GM23338 (cell line): ENCODE data around the gene SRGN. TPM values are rescaled to one million over a fixed set of nuclear protein-coding genes. Genes with fewer than 3 reads are reported as not detected.

ENCODE experiments used
- ATAC-seq: fragments of 200-7000 bp; cut with Tn5 transposase; 3 replicates; pipeline ENCODE4 v1.9.1; 2020
- DNase-seq: peaks from one replicate; pipeline ENCODE4 v3.0.0-alpha.2; 2015; ENCODE audit warnings: low spot score
- H2AFZ ChIP-seq: fragments of 200-600 bp; sonication (generic); 2 replicates; pipeline ENCODE4 v1.8.0; 2016; ENCODE audit warnings: antibody characterized with exemption, mild to moderate bottlenecking, moderate library complexity
- H3F3A ChIP-seq: fragments of 200-600 bp; sonication (generic); replicated peaks from 2 replicates; pipeline ENCODE4 v1.8.0; 2017; ENCODE audit warnings: antibody characterized with exemption, mixed run types, low read depth
- H3K27ac ChIP-seq: fragments of 200-600 bp; sonication (generic); 2 replicates; pipeline ENCODE4 v1.6.1; 2016; ENCODE audit warnings: low read depth
- H3K27me3 ChIP-seq: fragments of 200-600 bp; sonication (generic); 2 replicates; pipeline ENCODE4 v1.8.0; 2016; ENCODE audit warnings: mild to moderate bottlenecking, mixed run types, moderate library complexity; ENCODE audit not compliant: insufficient read depth
- H3K36me3 ChIP-seq: fragments of 200-600 bp; sonication (generic); 2 replicates; pipeline ENCODE4 v1.8.0; 2016; ENCODE audit warnings: mild to moderate bottlenecking; ENCODE audit not compliant: insufficient read depth
- H3K4me1 ChIP-seq: fragments of 200-600 bp; sonication (generic); 2 replicates; pipeline ENCODE4 v1.8.0; 2016; ENCODE audit warnings: mild to moderate bottlenecking, moderate library complexity; ENCODE audit not compliant: insufficient read depth
- H3K4me2 ChIP-seq: fragments of 200-600 bp; sonication (generic); 2 replicates; pipeline ENCODE4 v1.7.1; 2017; ENCODE audit warnings: mixed run types
- H3K4me3 ChIP-seq: fragments of 200-600 bp; sonication (generic); 2 replicates; pipeline ENCODE4 v1.6.1; 2016; ENCODE audit warnings: mixed run types
- H3K79me2 ChIP-seq: fragments of 200-600 bp; sonication (generic); replicated peaks from 2 replicates; pipeline ENCODE4 v1.8.0; 2017; ENCODE audit warnings: mild to moderate bottlenecking; ENCODE audit not compliant: insufficient read depth
- H3K9me2 ChIP-seq: fragments of 200-600 bp; sonication (generic); 2 replicates; pipeline ENCODE4 v1.8.0; 2017; ENCODE audit not compliant: insufficient read depth
- H4K20me1 ChIP-seq: fragments of 200-600 bp; sonication (generic); replicated peaks from 2 replicates; pipeline ENCODE4 v1.8.0; 2017; ENCODE audit warnings: mild to moderate bottlenecking; ENCODE audit not compliant: insufficient read depth
- H3K27ac Mint-ChIP-seq: 2 replicates; pipeline ENCODE4 v1.8.0; 2020; ENCODE audit warnings: inconsistent platforms, mild to moderate bottlenecking, moderate library complexity, mixed read lengths
- H3K27me3 Mint-ChIP-seq: 3 replicates; pipeline ENCODE4 v1.8.0; 2022; ENCODE audit warnings: low read depth, mild to moderate bottlenecking, moderate library complexity, mixed read lengths, inconsistent platforms; ENCODE audit not compliant: insufficient read depth, poor library complexity
- H3K36me3 Mint-ChIP-seq: 3 replicates; pipeline ENCODE4 v1.8.0; 2021; ENCODE audit warnings: low read depth, mild to moderate bottlenecking, inconsistent platforms, moderate library complexity, mixed read lengths
- H3K4me1 Mint-ChIP-seq: 3 replicates; pipeline ENCODE4 v1.8.0; 2020; ENCODE audit warnings: mild to moderate bottlenecking, inconsistent platforms, mixed read lengths
- H3K4me3 Mint-ChIP-seq: 3 replicates; pipeline ENCODE4 v1.8.0; 2021; ENCODE audit warnings: moderate library complexity, mild to moderate bottlenecking, inconsistent platforms, mixed read lengths
- H3K9me3 Mint-ChIP-seq: 3 replicates; pipeline ENCODE4 v1.8.0; 2020; ENCODE audit warnings: moderate library complexity, mild to moderate bottlenecking, inconsistent platforms, mixed read lengths
- EZH2 ChIP-seq: fragments of 200-600 bp; sonication (generic); IDR thresholded peaks from one replicate; pipeline ENCODE4 v1.8.0; 2017; ENCODE audit warnings: antibody characterized with exemption, mild to moderate bottlenecking, low read depth; ENCODE audit not compliant: unreplicated experiment
- POLR2AphosphoS5 ChIP-seq: IDR thresholded peaks from 2 replicates; pipeline ENCODE4 v1.6.1; 2016; ENCODE audit warnings: antibody characterized with exemption, low read depth
- STAT1 ChIP-seq: IDR thresholded peaks from one replicate; pipeline ENCODE4 v1.6.1; 2016; ENCODE audit warnings: antibody characterized with exemption; ENCODE audit not compliant: unreplicated experiment
- polyA plus RNA-seq: library from polyadenylated mRNA; unstranded; fragments of >200 nt; fragmentation: Nextera tagmentation; extraction: Ambion mirVana; gene quantifications from 2 replicates; pipeline ENCODE4 v1.2.1, GENCODE V29; 2016
- total RNA-seq: library from RNA; depleted of rRNA; stranded (reverse); fragments of >200 nt; shearing (Covaris generic); gene quantifications from 2 replicates; pipeline ENCODE4 v1.2.3, GENCODE V29; 2014
- TF ChIP-seq, protein P1 (sequence below): fragments of 250-450 bp; sonication (Bioruptor Pico); IDR thresholded peaks from 2 replicates; pipeline ENCODE4 v1.5.0; 2020; ENCODE audit warnings: mild to moderate bottlenecking, moderate library complexity
- TF ChIP-seq, protein P2 (sequence below), 2 experiments: fragments of 200-600 bp in 1 of 2; sonication (generic) in 1 of 2; conservative IDR thresholded peaks; 2 replicates each; pipeline versions ENCODE4 v1.5.1 to v1.6.1; 2016 to 2017; ENCODE audit warnings: antibody characterized with exemption in 2 of 2, low read depth in 2 of 2, mild to moderate bottlenecking in 2 of 2, moderate library complexity in 1 of 2

Gene SRGN
- total and polyA plus RNA-seq, 2 experiments from 2014 or later, result not detected

DNA sequence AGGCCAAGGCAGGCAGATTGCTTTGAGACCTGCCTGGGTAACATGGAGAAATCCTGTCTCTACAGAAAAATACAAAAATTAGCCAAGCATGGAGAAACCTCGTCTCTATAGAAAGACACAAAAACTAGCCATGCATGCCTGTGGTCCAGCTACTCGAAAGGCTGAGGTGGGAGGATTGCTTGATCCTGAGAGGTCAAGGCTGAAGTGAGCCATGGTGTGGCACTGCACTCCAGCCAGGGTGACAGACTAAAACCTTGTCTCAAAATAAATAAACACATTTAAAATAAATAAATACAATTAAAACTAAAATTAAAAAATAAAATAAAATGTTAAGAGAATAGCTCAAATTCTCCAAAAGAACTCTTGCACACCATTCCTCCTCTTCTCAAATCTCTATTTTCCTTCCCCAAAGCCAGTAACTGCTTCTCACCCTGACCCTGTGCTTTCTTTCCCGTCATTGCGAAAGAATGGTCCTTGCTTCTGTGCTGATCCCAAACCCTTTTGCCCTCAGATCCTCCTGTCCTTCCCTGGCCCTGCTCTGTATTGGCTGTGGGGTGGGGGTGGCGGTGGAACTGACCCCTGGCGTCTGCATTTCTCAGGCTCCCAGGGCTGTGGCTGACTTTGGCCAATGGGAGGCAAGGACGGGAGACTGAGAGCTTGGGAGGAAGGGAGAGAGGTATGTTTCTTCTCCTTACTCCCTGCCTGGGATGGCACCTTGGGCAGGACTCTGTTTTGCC, 12.4 kb downstream of the SRGN start (continued):
- TF ChIP-seq, protein P1, sequence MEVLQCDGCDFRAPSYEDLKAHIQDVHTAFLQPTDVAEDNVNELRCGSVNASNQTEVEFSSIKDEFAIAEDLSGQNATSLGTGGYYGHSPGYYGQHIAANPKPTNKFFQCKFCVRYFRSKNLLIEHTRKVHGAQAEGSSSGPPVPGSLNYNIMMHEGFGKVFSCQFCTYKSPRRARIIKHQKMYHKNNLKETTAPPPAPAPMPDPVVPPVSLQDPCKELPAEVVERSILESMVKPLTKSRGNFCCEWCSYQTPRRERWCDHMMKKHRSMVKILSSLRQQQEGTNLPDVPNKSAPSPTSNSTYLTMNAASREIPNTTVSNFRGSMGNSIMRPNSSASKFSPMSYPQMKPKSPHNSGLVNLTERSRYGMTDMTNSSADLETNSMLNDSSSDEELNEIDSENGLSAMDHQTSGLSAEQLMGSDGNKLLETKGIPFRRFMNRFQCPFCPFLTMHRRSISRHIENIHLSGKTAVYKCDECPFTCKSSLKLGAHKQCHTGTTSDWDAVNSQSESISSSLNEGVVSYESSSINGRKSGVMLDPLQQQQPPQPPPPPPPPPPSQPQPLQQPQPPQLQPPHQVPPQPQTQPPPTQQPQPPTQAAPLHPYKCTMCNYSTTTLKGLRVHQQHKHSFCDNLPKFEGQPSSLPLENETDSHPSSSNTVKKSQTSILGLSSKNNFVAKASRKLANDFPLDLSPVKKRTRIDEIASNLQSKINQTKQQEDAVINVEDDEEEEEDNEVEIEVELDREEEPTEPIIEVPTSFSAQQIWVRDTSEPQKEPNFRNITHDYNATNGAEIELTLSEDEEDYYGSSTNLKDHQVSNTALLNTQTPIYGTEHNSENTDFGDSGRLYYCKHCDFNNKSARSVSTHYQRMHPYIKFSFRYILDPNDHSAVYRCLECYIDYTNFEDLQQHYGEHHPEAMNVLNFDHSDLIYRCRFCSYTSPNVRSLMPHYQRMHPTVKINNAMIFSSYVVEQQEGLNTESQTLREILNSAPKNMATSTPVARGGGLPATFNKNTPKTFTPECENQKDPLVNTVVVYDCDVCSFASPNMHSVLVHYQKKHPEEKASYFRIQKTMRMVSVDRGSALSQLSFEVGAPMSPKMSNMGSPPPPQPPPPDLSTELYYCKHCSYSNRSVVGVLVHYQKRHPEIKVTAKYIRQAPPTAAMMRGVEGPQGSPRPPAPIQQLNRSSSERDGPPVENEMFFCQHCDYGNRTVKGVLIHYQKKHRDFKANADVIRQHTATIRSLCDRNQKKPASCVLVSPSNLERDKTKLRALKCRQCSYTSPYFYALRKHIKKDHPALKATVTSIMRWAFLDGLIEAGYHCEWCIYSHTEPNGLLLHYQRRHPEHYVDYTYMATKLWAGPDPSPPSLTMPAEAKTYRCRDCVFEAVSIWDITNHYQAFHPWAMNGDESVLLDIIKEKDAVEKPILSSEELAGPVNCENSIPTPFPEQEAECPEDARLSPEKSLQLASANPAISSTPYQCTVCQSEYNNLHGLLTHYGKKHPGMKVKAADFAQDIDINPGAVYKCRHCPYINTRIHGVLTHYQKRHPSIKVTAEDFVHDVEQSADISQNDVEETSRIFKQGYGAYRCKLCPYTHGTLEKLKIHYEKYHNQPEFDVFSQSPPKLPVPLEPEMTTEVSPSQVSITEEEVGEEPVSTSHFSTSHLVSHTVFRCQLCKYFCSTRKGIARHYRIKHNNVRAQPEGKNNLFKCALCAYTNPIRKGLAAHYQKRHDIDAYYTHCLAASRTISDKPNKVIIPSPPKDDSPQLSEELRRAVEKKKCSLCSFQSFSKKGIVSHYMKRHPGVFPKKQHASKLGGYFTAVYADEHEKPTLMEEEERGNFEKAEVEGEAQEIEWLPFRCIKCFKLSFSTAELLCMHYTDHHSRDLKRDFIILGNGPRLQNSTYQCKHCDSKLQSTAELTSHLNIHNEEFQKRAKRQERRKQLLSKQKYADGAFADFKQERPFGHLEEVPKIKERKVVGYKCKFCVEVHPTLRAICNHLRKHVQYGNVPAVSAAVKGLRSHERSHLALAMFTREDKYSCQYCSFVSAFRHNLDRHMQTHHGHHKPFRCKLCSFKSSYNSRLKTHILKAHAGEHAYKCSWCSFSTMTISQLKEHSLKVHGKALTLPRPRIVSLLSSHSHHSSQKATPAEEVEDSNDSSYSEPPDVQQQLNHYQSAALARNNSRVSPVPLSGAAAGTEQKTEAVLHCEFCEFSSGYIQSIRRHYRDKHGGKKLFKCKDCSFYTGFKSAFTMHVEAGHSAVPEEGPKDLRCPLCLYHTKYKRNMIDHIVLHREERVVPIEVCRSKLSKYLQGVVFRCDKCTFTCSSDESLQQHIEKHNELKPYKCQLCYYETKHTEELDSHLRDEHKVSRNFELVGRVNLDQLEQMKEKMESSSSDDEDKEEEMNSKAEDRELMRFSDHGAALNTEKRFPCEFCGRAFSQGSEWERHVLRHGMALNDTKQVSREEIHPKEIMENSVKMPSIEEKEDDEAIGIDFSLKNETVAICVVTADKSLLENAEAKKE (CRISPR knock-in tag), result no peak

DNA sequence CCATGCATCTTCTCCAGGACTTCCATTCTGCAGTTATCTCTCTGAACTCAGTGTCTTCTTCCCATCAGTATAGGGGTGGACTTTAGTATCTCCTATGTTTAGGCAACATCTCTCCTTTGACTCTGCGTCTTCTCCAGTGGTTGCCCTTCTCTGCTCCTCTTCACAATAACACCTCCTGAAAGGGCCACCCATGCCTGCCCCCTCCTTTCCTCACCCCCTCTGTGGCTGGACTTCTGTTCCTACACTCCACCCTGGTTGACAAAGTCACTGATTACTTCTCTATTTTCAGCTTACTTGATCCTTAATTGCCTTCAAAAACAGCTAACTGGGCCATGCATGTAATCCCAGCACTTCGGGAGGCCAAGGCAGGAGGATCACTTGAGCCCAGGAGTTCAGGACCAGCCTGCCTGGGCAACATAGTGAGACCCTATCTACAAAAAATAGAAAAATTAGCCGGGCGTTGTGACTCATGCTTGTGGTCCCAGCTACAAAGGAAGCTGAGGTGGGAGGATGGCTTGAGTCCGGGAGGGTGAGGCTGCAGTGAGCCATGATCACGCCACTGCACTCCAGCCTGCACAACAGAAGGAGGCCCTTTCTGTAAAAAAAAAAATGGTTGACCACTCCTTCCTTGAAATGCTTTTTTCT, 13.7 kb downstream of the SRGN start:
- no peak overlapping the region for H3K27ac ChIP-seq
- Mint-ChIP-seq H3K27ac (no peak overlapping the region), H3K36me3 (no peaks in the 10 kb centered on the region), H3K4me3 (no peak overlapping the region), H3K27me3 (peaks cover 4% of the 10 kb centered on the region), H3K4me1 (peaks cover 8% of the 10 kb centered on the region), H3K9me3 (no peaks in the 10 kb centered on the region)
- no peak overlapping the region for H2AFZ ChIP-seq
- H3F3A ChIP-seq, result no peaks in the 10 kb centered on the region
- no peak overlapping the region for H3K4me2 ChIP-seq
- no peaks in the 10 kb centered on the region for H3K9me2 ChIP-seq
- H3K36me3 ChIP-seq, result no peaks in the 10 kb centered on the region
- no peaks in the 10 kb centered on the region for H3K27me3 ChIP-seq
- no peaks in the 10 kb centered on the region for H3K79me2 ChIP-seq
- H4K20me1 ChIP-seq, result no peaks in the 10 kb centered on the region
- DNase-seq (no peak), ATAC-seq (no peak)
- H3K4me3 ChIP-seq, result no peak overlapping the region
- no peaks in the 10 kb centered on the region for H3K4me1 ChIP-seq
- TF ChIP-seq EZH2 (no peak), POLR2AphosphoS5 (no peak), STAT1 (no peak)
- TF ChIP-seq, protein P1 (CRISPR knock-in tag), result no peak
- TF ChIP-seq, protein P2, sequence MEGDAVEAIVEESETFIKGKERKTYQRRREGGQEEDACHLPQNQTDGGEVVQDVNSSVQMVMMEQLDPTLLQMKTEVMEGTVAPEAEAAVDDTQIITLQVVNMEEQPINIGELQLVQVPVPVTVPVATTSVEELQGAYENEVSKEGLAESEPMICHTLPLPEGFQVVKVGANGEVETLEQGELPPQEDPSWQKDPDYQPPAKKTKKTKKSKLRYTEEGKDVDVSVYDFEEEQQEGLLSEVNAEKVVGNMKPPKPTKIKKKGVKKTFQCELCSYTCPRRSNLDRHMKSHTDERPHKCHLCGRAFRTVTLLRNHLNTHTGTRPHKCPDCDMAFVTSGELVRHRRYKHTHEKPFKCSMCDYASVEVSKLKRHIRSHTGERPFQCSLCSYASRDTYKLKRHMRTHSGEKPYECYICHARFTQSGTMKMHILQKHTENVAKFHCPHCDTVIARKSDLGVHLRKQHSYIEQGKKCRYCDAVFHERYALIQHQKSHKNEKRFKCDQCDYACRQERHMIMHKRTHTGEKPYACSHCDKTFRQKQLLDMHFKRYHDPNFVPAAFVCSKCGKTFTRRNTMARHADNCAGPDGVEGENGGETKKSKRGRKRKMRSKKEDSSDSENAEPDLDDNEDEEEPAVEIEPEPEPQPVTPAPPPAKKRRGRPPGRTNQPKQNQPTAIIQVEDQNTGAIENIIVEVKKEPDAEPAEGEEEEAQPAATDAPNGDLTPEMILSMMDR (conservative IDR thresholded peaks at IDR 0.05; ENCODE audit: low read depth in 2 of 2), result no peak
